GM18951 (cell line): ENCODE data around the gene SAFB.

Experiments used
- POLR2A ChIP-seq: IDR thresholded peaks from 4 replicates; pipeline ENCODE4 v1.6.1; 2011; ENCODE audit warnings: mild to moderate bottlenecking; ENCODE audit not compliant: insufficient read length, insufficient read depth; ENCODE audit errors: extremely low read depth
- in situ Hi-C: fragments of 300-500 bp; cut with MboI; formaldehyde crosslinking; loops from one replicate; pipeline ENCODE4 v1.12.0; 2022; ENCODE audit warnings: low sequenced_read_pairs, mixed read lengths, inconsistent platforms; ENCODE audit not compliant: unreplicated experiment

Gene SAFB

GRCh38 chr19:5624018-5624663, 1.3 kb downstream of the SAFB start:
- in situ Hi-C loops: no loop called here
- no peak for TF ChIP-seq POLR2A

- in situ Hi-C loops: no loop called here
Measured at GRCh38 chr19:5624741-5625278, 1.9 kb downstream of the SAFB start.

DNA sequence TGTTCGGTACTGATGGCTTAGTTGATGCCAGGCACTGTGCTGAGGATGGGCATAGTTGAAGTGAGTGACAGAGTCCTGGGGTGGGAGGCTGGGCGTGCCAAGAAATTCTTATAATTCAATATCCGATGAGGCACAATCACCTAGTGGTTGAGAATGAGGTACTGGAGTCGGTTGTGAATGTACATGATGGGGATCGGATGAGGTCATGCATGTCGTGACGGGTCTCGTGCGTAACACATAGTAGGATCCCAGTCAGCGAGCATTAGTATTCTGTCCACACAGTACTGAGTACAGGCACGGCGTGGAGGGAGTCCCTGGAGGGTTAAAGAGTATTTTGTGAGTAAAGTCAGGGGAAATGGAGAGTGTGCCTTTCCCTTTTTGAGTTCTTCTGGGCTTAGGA, 2.8 kb downstream of the SAFB start:
- no peak for TF ChIP-seq POLR2A
- in situ Hi-C loops: no loop called here

More at GRCh38 chr19:5624741-5625278, 1.9 kb downstream of the SAFB start:
- TF ChIP-seq POLR2A: no peak

GRCh38 chr19:5627395-5627904, 4.6 kb downstream of the SAFB start:
- TF ChIP-seq POLR2A: no peak
- in situ Hi-C loops: no loop called here

- in situ Hi-C loops: no loop called here
- TF ChIP-seq POLR2A: no peak
Measured at GRCh38 chr19:5628461-5628860, 5.6 kb downstream of the SAFB start.

- in situ Hi-C loops: no loop called here
- TF ChIP-seq POLR2A: no peak
Measured at GRCh38 chr19:5628919-5629481, 6.1 kb downstream of the SAFB start.

- in situ Hi-C loops: no loop called here
- TF ChIP-seq POLR2A: no peak
Measured at GRCh38 chr19:5631567-5632240, 8.8 kb downstream of the SAFB start.

DNA sequence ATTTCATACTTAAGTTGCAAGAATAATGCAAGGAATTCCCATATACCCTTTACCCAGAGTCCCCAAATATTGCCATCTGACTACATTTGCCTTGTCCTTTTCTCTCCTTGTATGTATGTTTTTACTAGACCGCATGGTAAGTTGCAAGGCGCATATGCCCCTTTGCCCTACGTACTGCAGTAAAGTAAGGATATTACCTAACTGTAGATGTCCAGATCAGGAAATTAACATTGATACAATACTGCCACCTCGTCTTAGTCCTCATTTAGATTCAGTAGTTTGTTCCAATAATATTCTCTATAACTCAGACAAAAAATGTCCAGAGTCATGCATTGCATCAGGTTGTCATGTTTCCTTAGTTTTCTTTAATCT, 9.3 kb downstream of the SAFB start:
- in situ Hi-C loops: no loop called here
- no peak for TF ChIP-seq POLR2A

GRCh38 chr19:5632657-5633056, 9.8 kb downstream of the SAFB start:
- TF ChIP-seq POLR2A: no peak

GRCh38 chr19:5635427-5635826, 12.5 kb downstream of the SAFB start:
- no peak for TF ChIP-seq POLR2A
- in situ Hi-C loops: no loop called here

More at GRCh38 chr19:5632657-5633056, 9.8 kb downstream of the SAFB start:
- in situ Hi-C loops: no loop called here

DNA sequence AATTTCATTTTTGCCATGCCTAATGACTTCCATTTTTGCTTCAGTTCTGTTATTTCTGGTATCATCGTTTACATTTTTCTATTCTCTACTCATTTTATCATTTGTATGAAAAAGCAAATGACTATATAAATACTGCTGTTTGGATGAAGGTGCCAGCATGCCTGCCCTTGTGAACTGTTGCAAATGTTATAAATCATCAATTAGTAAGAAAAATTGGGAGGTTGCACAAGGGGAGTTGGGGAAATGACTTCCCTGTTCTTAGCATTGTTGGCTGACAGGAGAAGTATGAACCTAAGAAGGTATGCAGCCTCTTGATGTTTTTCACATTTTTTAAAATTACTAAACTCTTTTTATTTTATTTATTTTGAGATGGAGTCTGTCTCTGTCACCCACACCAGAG, 15.1 kb downstream of the SAFB start:
- in situ Hi-C loops: no loop called here
- no peak for TF ChIP-seq POLR2A

GRCh38 chr19:5641171-5641570, 18.3 kb downstream of the SAFB start:
- in situ Hi-C loops: no loop called here
- no peak for TF ChIP-seq POLR2A

DNA sequence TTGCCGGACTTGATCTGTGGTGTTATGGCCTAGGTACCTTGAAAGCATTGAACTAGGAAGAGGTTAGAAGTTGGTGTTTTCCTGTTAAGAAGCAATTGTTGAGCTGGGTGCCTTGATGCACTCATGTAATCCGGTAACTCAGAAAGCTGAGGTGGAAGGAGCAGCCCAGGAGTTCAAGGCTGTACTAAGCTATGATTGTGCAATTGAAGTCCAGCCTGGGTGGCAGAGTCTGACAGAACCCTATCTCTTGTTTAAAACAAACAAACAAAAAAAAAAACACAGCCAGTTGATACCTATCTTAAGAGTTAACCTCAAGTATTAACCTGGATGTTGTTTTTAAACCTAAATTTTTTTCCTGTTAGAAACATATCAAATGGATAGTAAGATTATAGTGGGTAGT, 19.3 kb downstream of the SAFB start:
- TF ChIP-seq POLR2A: no peak
- in situ Hi-C loops: no loop called here

DNA sequence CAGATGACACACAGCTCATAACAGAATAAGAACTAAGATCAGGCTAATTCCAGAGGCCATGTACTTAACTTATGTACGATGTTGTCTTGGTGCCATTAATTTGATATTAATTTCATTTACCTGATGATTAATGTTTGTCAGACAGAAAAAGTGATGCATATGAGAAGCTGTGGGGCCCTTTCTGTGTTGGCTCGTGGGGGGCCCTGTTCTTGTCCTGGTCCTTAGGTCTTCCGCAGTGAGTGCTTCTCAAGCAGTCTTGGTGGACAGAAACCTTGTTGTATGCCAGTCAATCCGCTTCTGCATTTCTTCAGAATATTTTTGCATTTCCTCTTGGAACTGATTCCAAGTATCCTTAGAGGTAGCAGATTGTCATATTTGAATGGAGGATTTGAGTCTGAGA, 20.2 kb downstream of the SAFB start:
- in situ Hi-C loops: no loop called here

GRCh38 chr19:5644037-5644436, 21.2 kb downstream of the SAFB start:
- TF ChIP-seq POLR2A: no peak
- in situ Hi-C loops: no loop called here

More for the DNA sequence above, 20.2 kb downstream of the SAFB start:
- no peak for TF ChIP-seq POLR2A
